CD8-positive, alpha-beta memory T cell (primary cell): Measurements from ENCODE around the gene SCML2. TPM values are rescaled to one million over a fixed set of nuclear protein-coding genes. Genes with fewer than 3 reads are reported as not detected.
"Not testable (repeated sequence)": the region's sequence is repeated elsewhere in the genome, so short reads cannot be mapped to it uniquely, and the experiment has no call there.

ENCODE experiments used
- CTCF ChIA-PET: fragments of 350-600 bp; sonication (Branson Sonifier 250); formaldehyde crosslinking; loops from one replicate; lab custom pipeline; 2021; ENCODE audit warnings: antibody characterized with exemption; lab: Charles Lee
- POLR2A ChIA-PET: fragments of 350-600 bp; sonication (Branson Sonifier 250); formaldehyde crosslinking; loops from one replicate; lab custom pipeline; 2021; ENCODE audit warnings: antibody characterized with exemption; lab: Charles Lee
- DNase-seq, 5 donors: peaks; one replicate each; pipeline versions ENCODE4 v3.0.0 to v3.0.0-alpha.2; 2020 to 2022; ENCODE audit warnings: mixed read lengths in 1 of 5
- H3K27ac ChIP-seq: one replicate; pipeline ENCODE4 v1.7.0; 2013; ENCODE audit warnings: low read depth, mild to moderate bottlenecking, low read length, moderate library complexity
- H3K27me3 ChIP-seq: 2 replicates; pipeline ENCODE4 v1.7.0; 2013; ENCODE audit warnings: low read length, mild to moderate bottlenecking; ENCODE audit not compliant: insufficient read depth, poor library complexity, severe bottlenecking
- H3K36me3 ChIP-seq: 2 replicates; pipeline ENCODE4 v1.7.0; 2013; ENCODE audit warnings: mild to moderate bottlenecking, low read length, moderate library complexity; ENCODE audit not compliant: insufficient read depth
- H3K4me1 ChIP-seq: 2 replicates; pipeline ENCODE4 v1.7.0; 2013; ENCODE audit warnings: mild to moderate bottlenecking, low read length, moderate library complexity; ENCODE audit not compliant: insufficient read depth
- H3K4me3 ChIP-seq: 2 replicates; pipeline ENCODE4 v1.7.0; 2013; ENCODE audit warnings: mild to moderate bottlenecking, low read length
- H3K9me3 ChIP-seq: 2 replicates; pipeline ENCODE4 v1.7.0; 2013; ENCODE audit warnings: mild to moderate bottlenecking, low read length
- H3K27ac Mint-ChIP-seq, 8 donors: one replicate each; pipeline ENCODE4 v1.8.0; 2020 to 2021; ENCODE audit warnings: mixed read lengths in 8 of 8, mild to moderate bottlenecking in 6 of 8, inconsistent platforms in 3 of 8, moderate library complexity in 3 of 8
- H3K27me3 Mint-ChIP-seq, 2 donors: one replicate each; pipeline ENCODE4 v1.8.0; 2020 to 2021; ENCODE audit warnings: mixed read lengths in 2 of 2, mild to moderate bottlenecking in 1 of 2, moderate library complexity in 1 of 2
- H3K36me3 Mint-ChIP-seq, 3 donors: one replicate each; pipeline ENCODE4 v1.8.0; 2020 to 2021; ENCODE audit warnings: mixed read lengths in 3 of 3, inconsistent platforms in 1 of 3, mild to moderate bottlenecking in 1 of 3
- H3K4me1 Mint-ChIP-seq, 3 donors: one replicate each; pipeline ENCODE4 v1.8.0; 2020 to 2021; ENCODE audit warnings: mixed read lengths in 3 of 3, inconsistent platforms in 1 of 3, mild to moderate bottlenecking in 1 of 3
- H3K4me3 Mint-ChIP-seq, 7 donors: one replicate each; pipeline ENCODE4 v1.8.0; 2020 to 2021; ENCODE audit warnings: mixed read lengths in 7 of 7, mild to moderate bottlenecking in 6 of 7, moderate library complexity in 4 of 7, inconsistent platforms in 2 of 7
- H3K9me3 Mint-ChIP-seq, 5 donors: one replicate each; pipeline ENCODE4 v1.8.0; 2020 to 2022; ENCODE audit warnings: mixed read lengths in 5 of 5, mild to moderate bottlenecking in 3 of 5, moderate library complexity in 2 of 5, inconsistent platforms in 1 of 5
- polyA plus RNA-seq: library from polyadenylated mRNA; unstranded; fragments of 300-500 nt; fragmentation: Illumina TruSeq; gene quantifications from one replicate; pipeline ENCODE4 v1.2.3, GENCODE V29; 2021
- total RNA-seq, 2 experiments: library from RNA; stranded (reverse); gene quantifications; one replicate each; pipeline ENCODE4 v1.2.3, GENCODE V29; 2021

Gene SCML2
- total RNA-seq (1 to 10 TPM; 2.8 to 3.3 TPM), polyA plus RNA-seq (0.58 TPM)

DNA sequence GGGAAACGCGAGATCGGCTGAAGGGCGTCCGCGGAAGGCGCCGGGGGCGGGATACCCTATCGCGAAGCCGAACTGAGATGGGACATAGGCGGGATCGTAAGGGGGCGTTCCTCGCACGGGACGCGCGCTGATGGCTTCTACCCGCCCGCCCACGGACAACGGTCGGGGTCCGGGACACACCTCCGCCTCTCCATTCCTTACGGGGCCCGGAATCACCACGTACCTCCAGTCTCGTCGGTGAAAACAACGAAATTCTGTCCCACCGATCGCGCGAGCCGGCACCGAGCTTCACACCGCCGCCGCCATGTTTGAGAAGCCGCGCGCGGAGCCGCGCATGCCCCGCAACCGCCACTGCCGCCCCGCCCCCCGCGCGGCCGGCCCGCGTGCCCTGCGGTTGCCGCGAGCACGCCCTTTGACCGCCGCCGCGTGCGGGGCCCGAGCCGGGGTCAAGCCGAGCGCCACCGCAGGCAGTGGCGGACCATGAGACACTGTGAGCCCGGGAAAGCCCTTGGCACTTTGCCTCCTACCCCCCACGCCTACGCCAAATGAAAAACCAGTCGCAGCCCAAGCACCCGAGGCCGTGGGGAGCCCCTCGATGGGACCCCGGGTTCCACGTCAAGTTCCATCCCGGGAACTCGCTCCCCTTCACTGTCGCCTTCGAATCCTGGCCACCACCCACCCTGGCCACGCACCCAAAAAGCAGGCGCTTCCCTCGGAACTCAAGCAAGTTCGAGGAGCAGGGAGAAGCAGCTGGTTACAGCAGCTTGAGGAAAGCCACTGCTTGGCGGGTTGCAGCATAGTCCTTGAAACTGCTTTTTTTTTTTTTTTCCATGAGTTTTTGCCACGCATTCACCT lies at the start of gene SCML2:
Gene SCML2 (minus strand): TSS at position 320 of the 855 bp plus-strand sequence. CDS start 20,617 bp downstream, outside the sequence.
- Mint-ChIP-seq H3K36me3 (no peaks in the 10 kb centered on the region), H3K27me3 (peaks cover 7 to 10% of the 10 kb centered on the region in 2 donors), H3K4me1 (peaks cover 0 to 11% (median 9%) of the 10 kb centered on the region in 3 donors), H3K27ac (peak within 1 kb of the TSS in 3 of 8 donors; percentile 22 to 50 (median 47)), H3K9me3 (no peaks in the 10 kb centered on the region), H3K4me3 (peak within 1 kb of the TSS; percentile 76 to 89 (median 82))
- Histone ChIP-seq H3K27me3 (no peaks in the 10 kb centered on the region), H3K9me3 (no peaks in the 10 kb centered on the region), H3K4me1 (peaks cover 5% of the 10 kb centered on the region), H3K36me3 (no peaks in the 10 kb centered on the region), H3K27ac (no peak within 1 kb of the TSS), H3K4me3 (peak within 1 kb of the TSS; percentile 41)
- POLR2A ChIA-PET: no interaction called here
- CTCF ChIA-PET: interaction anchor here (1.1 kb wide), 1 partner anchor 14 kb away, joined by 3 read pairs; no protein-coding TSS in a partner anchor
- peak in 4 of 5 donors; percentile 1 to 46 (median 20) for DNase-seq

- Mint-ChIP-seq H3K4me3 (no peak overlapping the region), H3K36me3 (no peaks in the 10 kb centered on the region), H3K27ac (no peak overlapping the region), H3K9me3 (no peaks in the 10 kb centered on the region), H3K27me3 (peaks cover 1 to 3% of the 10 kb centered on the region in 2 donors), H3K4me1 (no peaks in the 10 kb centered on the region)
- ChIA-PET CTCF (interaction anchor here (1.5 kb wide), 1 partner anchor 932 kb away, joined by 3 read pairs; no protein-coding TSS in a partner anchor), POLR2A (no interaction called here)
- no peaks in the 10 kb centered on the region for H3K9me3 ChIP-seq
- no peak overlapping the region for H3K4me3 ChIP-seq
- H3K4me1 ChIP-seq: no peaks in the 10 kb centered on the region
- no peaks in the 10 kb centered on the region for H3K27me3 ChIP-seq
- no peaks in the 10 kb centered on the region for H3K36me3 ChIP-seq
- DNase-seq: no peak
- H3K27ac ChIP-seq: no peak overlapping the region
Observed at GRCh38 chrX:18401848-18402213, 47.3 kb upstream of the SCML2 start.

DNA sequence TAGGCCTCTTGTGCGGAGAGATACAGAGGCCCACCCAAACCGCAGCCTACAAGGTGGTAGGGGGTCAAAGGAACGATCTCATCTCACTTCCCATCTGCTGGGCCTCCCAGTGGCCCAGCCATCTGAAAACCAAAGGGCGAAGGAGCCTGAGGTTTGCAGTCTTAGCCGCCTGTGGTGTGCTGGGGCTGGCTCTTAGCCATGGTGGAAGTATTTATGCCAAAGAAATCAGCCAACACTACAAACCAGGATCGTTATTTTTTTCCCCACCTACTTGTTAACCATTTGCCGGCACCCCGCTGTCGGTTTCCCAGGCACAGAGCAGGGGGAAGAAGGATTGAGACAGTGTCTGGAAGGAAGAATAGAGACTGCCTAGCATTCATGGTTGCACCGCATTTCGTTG lies 40.0 kb upstream of the SCML2 start:
- DNase-seq: no peak
- Mint-ChIP-seq H3K4me1 (peaks cover 0 to 4% (median 4%) of the 10 kb centered on the region in 3 donors), H3K27me3 (peaks cover 0 to 9% of the 10 kb centered on the region in 2 donors), H3K27ac (no peak overlapping the region), H3K4me3 (no peak overlapping the region), H3K9me3 (no peaks in the 10 kb centered on the region), H3K36me3 (no peaks in the 10 kb centered on the region)
- Histone ChIP-seq H3K27ac (no peak overlapping the region), H3K27me3 (no peaks in the 10 kb centered on the region), H3K4me1 (no peaks in the 10 kb centered on the region), H3K4me3 (no peak overlapping the region), H3K36me3 (no peaks in the 10 kb centered on the region), H3K9me3 (no peaks in the 10 kb centered on the region)
- CTCF ChIA-PET: no interaction called here
- POLR2A ChIA-PET: no interaction called here

- CTCF ChIA-PET: no interaction called here
- H3K4me3 ChIP-seq: no peak overlapping the region
- H3K27me3 ChIP-seq: no peaks in the 10 kb centered on the region
- Mint-ChIP-seq H3K4me3 (no peak overlapping the region), H3K27ac (peak overlapping the region in 4 of 8 donors; percentile 38 to 88 (median 56)), H3K4me1 (peaks cover 0 to 4% (median 4%) of the 10 kb centered on the region in 3 donors), H3K36me3 (no peaks in the 10 kb centered on the region), H3K9me3 (no peaks in the 10 kb centered on the region), H3K27me3 (peaks cover 0 to 8% of the 10 kb centered on the region in 2 donors)
- DNase-seq: peak; percentile 53 to 72 (median 57)
- H3K27ac ChIP-seq: no peak overlapping the region
- H3K36me3 ChIP-seq: no peaks in the 10 kb centered on the region
- POLR2A ChIA-PET: no interaction called here
- no peaks in the 10 kb centered on the region for H3K9me3 ChIP-seq
- H3K4me1 ChIP-seq: no peaks in the 10 kb centered on the region
Observed at GRCh38 chrX:18390941-18391538, 36.6 kb upstream of the SCML2 start.

GRCh38 chrX:18389966-18390365 lies 35.5 kb upstream of the SCML2 start:
- Mint-ChIP-seq H3K4me3 (no peak overlapping the region), H3K27me3 (peaks cover 0 to 7% of the 10 kb centered on the region in 2 donors), H3K27ac (no peak overlapping the region), H3K4me1 (peaks cover 0 to 4% (median 4%) of the 10 kb centered on the region in 3 donors), H3K9me3 (no peaks in the 10 kb centered on the region), H3K36me3 (no peaks in the 10 kb centered on the region)
- ChIA-PET CTCF (interaction anchor here (1.0 to 2.3 kb wide), 2 partner anchors 943 to 948 kb away, joined by 3 to 11 read pairs; no protein-coding TSS in a partner anchor), POLR2A (no interaction called here)
- Histone ChIP-seq H3K4me1 (no peaks in the 10 kb centered on the region), H3K27ac (no peak overlapping the region), H3K9me3 (no peaks in the 10 kb centered on the region), H3K4me3 (no peak overlapping the region), H3K36me3 (no peaks in the 10 kb centered on the region), H3K27me3 (no peaks in the 10 kb centered on the region)
- DNase-seq: no peak

- H3K9me3 ChIP-seq: no peaks in the 10 kb centered on the region
- ChIA-PET CTCF (interaction anchor here (1.1 to 2.4 kb wide), 4 partner anchors 433 to 1134 kb away, joined by 3 to 5 read pairs (median 4); no protein-coding TSS in a partner anchor), POLR2A (no interaction called here)
- peaks cover 0 to 2% (median 0%) of the 10 kb centered on the region in 5 donors for H3K9me3 Mint-ChIP-seq
- H3K27ac Mint-ChIP-seq: peak overlapping the region in 1 of 8 donors; percentile 87
- no peaks in the 10 kb centered on the region for H3K36me3 Mint-ChIP-seq
- H3K4me1 ChIP-seq: no peaks in the 10 kb centered on the region
- peak in 1 of 5 donors; percentile 30 for DNase-seq
- no peak overlapping the region for H3K27ac ChIP-seq
- peak overlapping the region in 2 of 7 donors; percentile 15 to 54 for H3K4me3 Mint-ChIP-seq
- no peaks in the 10 kb centered on the region for H3K27me3 ChIP-seq
- H3K4me1 Mint-ChIP-seq: peaks cover 2 to 6% (median 5%) of the 10 kb centered on the region in 3 donors
- H3K36me3 ChIP-seq: no peaks in the 10 kb centered on the region
- no peak overlapping the region for H3K4me3 ChIP-seq
- peaks cover 0 to 3% of the 10 kb centered on the region in 2 donors for H3K27me3 Mint-ChIP-seq
Observed at GRCh38 chrX:18377796-18378195, 23.3 kb upstream of the SCML2 start.

- H3K27me3 Mint-ChIP-seq, H3K4me3 Mint-ChIP-seq, H3K9me3 ChIP-seq, H3K36me3 ChIP-seq, H3K4me1 ChIP-seq, DNase-seq, H3K27me3 ChIP-seq, POLR2A ChIA-PET, H3K4me3 ChIP-seq, CTCF ChIA-PET, H3K36me3 Mint-ChIP-seq, H3K9me3 Mint-ChIP-seq, H3K27ac ChIP-seq, H3K4me1 Mint-ChIP-seq: not testable (repeated sequence)
- peak overlapping the region in 1 of 8 donors; percentile 59 for H3K27ac Mint-ChIP-seq
Observed at GRCh38 chrX:18375131-18375805, 20.8 kb upstream of the SCML2 start.
